Measurements from ENCODE around the gene TMEM237. TPM values are rescaled to one million over a fixed set of nuclear protein-coding genes. Genes with fewer than 3 reads are reported as not detected.

The TMEM237 gene
- total RNA-seq, 1 donor from 2014 or later = 19.8 TPM

DNA sequence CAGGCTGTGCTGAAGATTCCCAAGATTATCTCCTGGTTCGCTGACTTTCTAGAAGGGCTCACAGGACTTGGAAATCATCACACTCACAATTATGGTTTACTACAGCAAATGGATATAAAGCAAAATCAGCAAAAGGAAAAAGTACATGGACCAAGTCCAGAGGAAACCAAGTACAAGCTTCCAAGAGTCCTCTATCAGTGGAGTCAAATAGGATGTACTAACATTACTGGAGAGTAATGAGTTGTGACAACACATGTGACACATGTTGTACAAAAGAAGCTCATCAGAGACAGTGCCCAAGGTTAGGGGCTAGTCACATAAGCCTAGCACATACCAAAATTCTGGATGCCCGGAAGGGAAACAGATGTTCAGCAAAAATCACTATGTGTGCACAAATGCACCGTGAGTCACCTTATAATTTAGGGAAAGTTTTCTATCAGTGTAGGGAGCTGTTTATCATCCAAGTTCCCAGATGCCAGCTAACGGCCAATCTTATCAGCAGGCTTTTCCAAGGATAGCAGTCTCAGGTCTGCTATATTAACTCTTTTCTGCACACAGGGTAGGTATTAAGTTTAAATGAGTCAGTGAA is 9.5 kb downstream of the TMEM237 start:
- intact Hi-C loops (cut with micrococcal nuclease) = no loop called here
- Mint-ChIP-seq H3K9me3 (no peaks in the 10 kb centered on the region), H3K27me3 (ENCODE audit: low read depth) (no peaks in the 10 kb centered on the region), H3K27ac (no peak overlapping the region), H3K36me3 (ENCODE audit: low read depth) (peaks cover 67% of the 10 kb centered on the region), H3K4me1 (ENCODE audit: low read depth) (peaks cover 1% of the 10 kb centered on the region), H3K4me3 (ENCODE audit: low read depth) (no peak overlapping the region)
- DNase-seq (ENCODE audit: low spot score) = no peak

DNA sequence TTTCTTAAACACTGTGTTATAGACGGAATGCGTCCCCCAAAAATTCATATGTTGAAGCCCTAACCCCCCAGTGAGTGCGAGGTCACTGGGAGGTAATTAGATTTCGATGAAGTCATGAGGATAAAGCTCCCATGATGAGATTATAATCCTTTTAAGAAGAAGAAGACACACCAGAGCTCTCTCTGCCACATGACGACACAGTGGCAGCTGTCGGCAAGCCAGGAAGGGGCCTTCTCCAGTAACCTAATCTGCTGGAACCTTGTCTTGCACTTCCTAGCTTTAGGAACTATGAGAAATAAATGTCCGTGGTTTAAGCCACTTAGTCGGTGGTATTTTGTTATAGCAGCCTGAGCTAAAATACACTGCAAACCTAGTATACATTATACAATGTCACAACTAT is 12.3 kb downstream of the TMEM237 start:
- Mint-ChIP-seq H3K27ac (no peak overlapping the region), H3K4me1 (ENCODE audit: low read depth) (peaks cover 1% of the 10 kb centered on the region), H3K36me3 (ENCODE audit: low read depth) (peaks cover 49% of the 10 kb centered on the region), H3K27me3 (ENCODE audit: low read depth) (no peaks in the 10 kb centered on the region), H3K4me3 (ENCODE audit: low read depth) (no peak overlapping the region), H3K9me3 (no peaks in the 10 kb centered on the region)
- intact Hi-C loops (cut with micrococcal nuclease) = no loop called here
- DNase-seq (ENCODE audit: low spot score) = no peak

DNA sequence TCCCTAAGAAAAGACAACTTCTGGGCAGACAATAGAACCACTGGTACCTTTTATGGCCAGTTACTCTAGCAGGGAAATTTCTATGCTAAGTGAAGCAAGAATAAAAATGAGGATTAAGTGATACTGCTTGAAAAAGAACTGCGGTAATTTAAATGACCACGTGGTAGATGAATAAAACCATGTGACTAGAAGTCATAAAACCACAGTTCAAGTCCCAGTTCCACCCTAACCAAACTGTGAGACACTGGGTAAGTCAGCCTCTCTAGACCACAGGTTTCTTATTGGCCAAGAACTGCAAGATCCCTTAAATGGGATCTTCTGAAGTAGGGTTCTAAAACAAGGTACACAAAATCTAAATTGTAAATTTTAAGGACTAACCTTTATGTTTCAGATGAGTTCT is 12.7 kb downstream of the TMEM237 start:
- Mint-ChIP-seq H3K36me3 (ENCODE audit: low read depth) (peaks cover 46% of the 10 kb centered on the region), H3K9me3 (no peaks in the 10 kb centered on the region), H3K27ac (no peak overlapping the region), H3K4me1 (ENCODE audit: low read depth) (peaks cover 1% of the 10 kb centered on the region), H3K4me3 (ENCODE audit: low read depth) (no peak overlapping the region), H3K27me3 (ENCODE audit: low read depth) (no peaks in the 10 kb centered on the region)
- intact Hi-C loops (cut with micrococcal nuclease) = no loop called here
- DNase-seq (ENCODE audit: low spot score) = no peak

DNA sequence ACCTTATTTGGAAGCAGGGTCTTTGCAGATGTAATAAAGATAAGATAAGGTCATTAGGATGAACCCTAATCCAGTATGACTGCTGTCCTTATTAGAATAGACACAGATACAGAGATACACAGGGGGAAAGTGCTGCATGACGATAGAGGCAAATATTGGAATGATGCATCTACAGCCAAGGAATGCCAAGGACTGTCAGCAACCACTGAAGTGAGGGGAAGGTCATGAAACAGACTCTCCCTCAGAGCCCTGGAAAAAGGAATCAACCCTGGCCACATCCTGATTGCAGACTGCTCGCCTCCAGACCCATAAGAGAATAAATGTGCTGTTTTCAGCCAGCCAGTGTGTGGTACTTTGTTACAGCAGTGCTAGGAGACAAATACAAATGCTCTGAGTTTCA is 14.8 kb downstream of the TMEM237 start:
- intact Hi-C loops (cut with micrococcal nuclease) = no loop called here
- no peak for DNase-seq (ENCODE audit: low spot score)

DNA sequence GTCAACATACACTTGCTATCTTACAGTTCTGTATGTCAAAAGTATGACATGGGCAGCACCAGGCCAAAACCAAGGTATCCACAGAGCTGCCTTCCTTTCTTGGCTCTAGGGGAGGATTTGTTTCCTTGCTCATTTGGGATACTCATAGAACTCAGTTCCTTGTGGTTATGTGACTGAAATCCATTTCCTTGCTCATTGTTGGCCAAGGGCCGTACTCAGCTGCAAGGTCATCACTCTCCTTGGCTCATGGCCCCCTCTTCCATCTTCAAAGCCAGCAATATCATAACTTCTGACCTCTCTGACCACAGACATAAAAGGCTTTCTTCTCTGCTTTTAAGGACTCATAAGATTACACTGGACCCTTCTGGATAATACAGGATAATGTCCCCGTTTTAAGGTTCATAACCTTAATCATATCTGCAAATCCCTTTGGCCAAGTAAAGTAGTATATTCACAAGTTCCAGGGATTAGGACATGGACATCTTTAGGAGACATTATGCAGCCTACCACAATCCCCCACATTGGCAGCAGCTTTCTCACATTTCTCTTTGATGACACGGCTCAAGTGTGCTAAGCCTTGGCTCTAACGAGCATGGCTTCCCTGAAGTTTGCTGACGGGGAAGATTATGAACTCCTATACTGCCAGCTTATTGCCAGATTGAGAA is 20.9 kb downstream of the TMEM237 start:
- intact Hi-C loops (cut with micrococcal nuclease) = no loop called here
- DNase-seq (ENCODE audit: low spot score) = no peak
- Mint-ChIP-seq H3K4me1 (ENCODE audit: low read depth) (no peaks in the 10 kb centered on the region), H3K4me3 (ENCODE audit: low read depth) (no peak overlapping the region), H3K27me3 (ENCODE audit: low read depth) (no peaks in the 10 kb centered on the region), H3K27ac (no peak overlapping the region), H3K36me3 (ENCODE audit: low read depth) (peaks cover 6% of the 10 kb centered on the region), H3K9me3 (no peaks in the 10 kb centered on the region)

More for the DNA sequence above, 14.8 kb downstream of the TMEM237 start:
- H3K36me3 Mint-ChIP-seq (ENCODE audit: low read depth) = peaks cover 35% of the 10 kb centered on the region
- no peaks in the 10 kb centered on the region for H3K27me3 Mint-ChIP-seq (ENCODE audit: low read depth)
- H3K9me3 Mint-ChIP-seq = no peaks in the 10 kb centered on the region
- no peak overlapping the region for H3K27ac Mint-ChIP-seq
- peaks cover 1% of the 10 kb centered on the region for H3K4me1 Mint-ChIP-seq (ENCODE audit: low read depth)
- H3K4me3 Mint-ChIP-seq (ENCODE audit: low read depth) = no peak overlapping the region

DNA sequence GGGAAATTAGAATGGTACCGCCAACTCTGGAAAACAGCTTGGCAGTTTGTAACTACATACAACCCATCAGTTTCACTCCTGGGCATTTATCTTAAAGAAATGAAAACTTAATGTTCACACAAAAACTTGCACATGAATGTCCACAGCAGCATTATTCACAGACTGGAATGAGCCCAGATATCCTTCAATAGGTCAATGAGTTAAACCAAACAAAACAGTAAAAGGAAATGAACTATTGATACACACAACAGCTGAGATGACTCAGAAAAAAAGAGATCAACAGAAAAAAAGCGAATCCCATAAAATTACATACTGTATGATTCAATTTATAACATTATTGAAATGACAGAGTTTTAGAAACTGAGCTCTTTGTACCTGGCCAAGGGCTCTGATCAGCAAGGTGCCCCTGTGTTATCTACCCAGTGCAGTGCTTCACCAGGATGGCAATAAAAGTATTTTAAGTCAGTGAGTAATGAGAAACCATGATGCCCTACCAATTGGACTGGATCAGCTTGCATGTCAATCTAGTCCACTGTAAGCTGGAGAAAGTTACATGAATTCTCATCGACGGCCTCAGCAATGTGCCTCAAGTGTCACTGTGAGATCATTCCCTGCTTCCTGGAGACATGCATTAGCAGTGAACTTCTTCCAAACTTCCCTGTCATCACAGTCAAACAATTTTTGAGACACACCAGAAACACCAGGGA is 21.9 kb downstream of the TMEM237 start:
- no peak for DNase-seq (ENCODE audit: low spot score)
- H3K4me1 Mint-ChIP-seq (ENCODE audit: low read depth) = no peaks in the 10 kb centered on the region
- no peaks in the 10 kb centered on the region for H3K27me3 Mint-ChIP-seq (ENCODE audit: low read depth)

DNA sequence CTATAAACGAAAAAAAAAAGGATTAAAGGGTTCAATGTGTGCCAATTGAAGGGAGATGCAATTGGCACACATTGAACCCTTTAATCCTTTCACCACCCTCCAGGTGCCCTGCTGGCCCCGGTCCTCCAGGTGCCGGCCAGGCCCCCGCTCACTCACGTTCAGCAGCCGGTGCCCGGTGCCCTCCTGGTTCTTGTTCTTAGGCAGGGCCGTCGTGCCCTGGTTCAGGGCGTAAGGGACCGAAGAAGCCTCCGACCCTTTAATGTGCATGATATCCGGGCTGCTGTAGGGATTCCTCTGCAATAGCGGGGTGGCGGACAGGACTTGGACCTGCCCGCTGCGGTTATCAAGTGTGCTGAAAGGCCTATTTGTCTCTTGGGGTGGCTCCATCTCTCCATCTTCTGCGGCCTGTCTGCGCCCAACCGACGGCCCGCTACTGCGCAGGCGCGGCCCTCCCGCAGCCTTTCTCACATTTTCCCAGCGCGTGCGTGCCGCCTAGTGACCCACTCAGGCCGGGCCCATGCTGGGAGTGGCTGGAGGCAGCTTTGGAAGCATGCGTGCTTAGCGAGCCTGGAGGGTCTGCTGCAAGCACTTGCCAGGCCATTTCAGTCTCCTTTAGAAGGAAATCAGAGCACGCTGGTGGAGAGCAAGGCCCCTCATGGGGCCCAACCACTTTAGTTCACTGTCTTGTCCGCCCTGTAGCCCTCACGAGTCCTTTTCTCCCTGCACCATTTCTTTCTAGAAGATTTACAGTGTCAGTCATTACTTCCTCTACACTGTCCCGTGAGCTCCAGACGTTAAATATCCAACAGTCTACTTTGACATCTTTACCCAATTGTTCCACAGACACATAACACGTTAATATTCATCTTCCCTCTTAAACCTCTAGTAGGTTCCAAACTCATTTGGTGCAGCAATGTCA is 24.3 kb downstream of the TMEM237 start:
- DNase-seq (ENCODE audit: low spot score) = no peak

More for the DNA sequence above, 21.9 kb downstream of the TMEM237 start:
- Mint-ChIP-seq H3K27ac (no peak overlapping the region), H3K4me3 (ENCODE audit: low read depth) (no peak overlapping the region), H3K36me3 (ENCODE audit: low read depth) (peaks cover 4% of the 10 kb centered on the region), H3K9me3 (no peaks in the 10 kb centered on the region)
- intact Hi-C loops (cut with micrococcal nuclease) = no loop called here

DNA sequence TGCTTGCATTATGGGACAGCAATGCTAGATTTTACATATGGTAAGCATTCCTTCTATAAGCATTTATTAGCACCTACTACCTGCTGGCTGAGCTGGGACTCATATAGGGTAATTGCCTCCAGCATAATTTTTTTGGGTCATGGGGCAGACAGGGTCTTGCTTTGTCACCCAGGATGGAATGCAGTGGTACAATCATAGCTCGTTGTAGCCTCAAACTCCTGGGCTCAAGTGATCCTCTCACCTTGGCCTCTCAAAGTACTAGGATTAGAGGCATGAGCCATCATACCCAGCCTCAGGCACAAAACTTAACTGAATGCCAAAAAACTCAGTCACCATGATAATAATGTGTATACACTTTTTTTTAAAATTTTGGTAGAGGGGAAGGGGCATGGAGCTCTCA is 35.3 kb downstream of the TMEM237 start:
- intact Hi-C loops (cut with micrococcal nuclease) = no loop called here
- Mint-ChIP-seq H3K4me1 (ENCODE audit: low read depth) (no peaks in the 10 kb centered on the region), H3K36me3 (ENCODE audit: low read depth) (no peaks in the 10 kb centered on the region), H3K27ac (no peak overlapping the region), H3K4me3 (ENCODE audit: low read depth) (no peak overlapping the region), H3K27me3 (ENCODE audit: low read depth) (peaks cover 27% of the 10 kb centered on the region), H3K9me3 (peaks cover 12% of the 10 kb centered on the region)
- no peak for DNase-seq (ENCODE audit: low spot score)

More for the DNA sequence above, 24.3 kb downstream of the TMEM237 start:
- Mint-ChIP-seq H3K27me3 (ENCODE audit: low read depth) (peaks cover 15% of the 10 kb centered on the region), H3K4me1 (ENCODE audit: low read depth) (no peaks in the 10 kb centered on the region), H3K9me3 (no peaks in the 10 kb centered on the region), H3K27ac (no peak overlapping the region), H3K36me3 (ENCODE audit: low read depth) (no peaks in the 10 kb centered on the region), H3K4me3 (ENCODE audit: low read depth) (no peak overlapping the region)
- intact Hi-C loops (cut with micrococcal nuclease) = no loop called here

DNA sequence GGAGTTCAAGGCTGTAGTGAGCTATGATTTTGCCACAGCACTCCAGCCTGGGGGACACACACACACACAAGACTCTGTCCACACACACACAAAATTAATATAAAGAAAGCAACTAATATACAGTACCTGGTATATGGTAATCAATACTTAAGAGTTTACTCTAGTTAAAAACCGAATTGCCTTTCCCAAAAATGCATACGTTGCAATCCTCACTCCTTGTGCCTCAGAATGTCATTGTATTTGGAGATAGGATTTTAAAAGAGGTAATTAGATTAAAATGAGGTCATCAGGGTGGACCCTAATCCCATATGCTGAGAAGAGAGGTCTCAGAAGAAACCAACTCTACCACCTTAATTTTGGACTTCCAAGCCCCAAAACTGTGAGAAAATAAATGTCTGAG is 35.7 kb downstream of the TMEM237 start:
- no peak for DNase-seq (ENCODE audit: low spot score)
- no peaks in the 10 kb centered on the region for H3K36me3 Mint-ChIP-seq (ENCODE audit: low read depth)
- intact Hi-C loops (cut with micrococcal nuclease) = no loop called here
- H3K9me3 Mint-ChIP-seq = peaks cover 12% of the 10 kb centered on the region
- no peaks in the 10 kb centered on the region for H3K4me1 Mint-ChIP-seq (ENCODE audit: low read depth)
- H3K4me3 Mint-ChIP-seq (ENCODE audit: low read depth) = no peak overlapping the region
- H3K27me3 Mint-ChIP-seq (ENCODE audit: low read depth) = peaks cover 29% of the 10 kb centered on the region
- H3K27ac Mint-ChIP-seq = no peak overlapping the region

DNA sequence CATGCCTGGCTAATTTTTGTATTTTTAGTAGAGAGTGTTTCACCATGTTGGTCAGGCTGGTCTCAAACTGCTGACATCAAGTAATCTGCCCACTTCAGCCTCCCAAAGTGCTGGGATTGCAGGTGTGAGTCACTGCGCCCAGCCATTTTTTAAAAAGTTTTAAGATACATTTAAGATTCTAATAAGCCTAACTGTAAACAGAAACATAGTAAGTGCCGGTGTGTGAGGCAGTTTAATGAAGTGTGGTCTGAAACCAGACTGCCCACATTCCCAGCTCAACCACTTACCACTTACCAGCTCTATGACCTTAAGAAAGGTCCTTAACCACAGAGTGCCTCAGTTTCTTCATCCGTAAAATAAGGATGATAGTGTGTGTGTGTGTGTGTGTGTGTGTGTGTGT is 42.4 kb downstream of the TMEM237 start:
- intact Hi-C loops (cut with micrococcal nuclease) = no loop called here
- peaks cover 18% of the 10 kb centered on the region for H3K27me3 Mint-ChIP-seq (ENCODE audit: low read depth)
- no peak overlapping the region for H3K4me3 Mint-ChIP-seq (ENCODE audit: low read depth)
- DNase-seq (ENCODE audit: low spot score) = no peak
- no peaks in the 10 kb centered on the region for H3K36me3 Mint-ChIP-seq (ENCODE audit: low read depth)
- H3K4me1 Mint-ChIP-seq (ENCODE audit: low read depth) = no peaks in the 10 kb centered on the region
- H3K9me3 Mint-ChIP-seq = peaks cover 6% of the 10 kb centered on the region
- no peak overlapping the region for H3K27ac Mint-ChIP-seq

DNA sequence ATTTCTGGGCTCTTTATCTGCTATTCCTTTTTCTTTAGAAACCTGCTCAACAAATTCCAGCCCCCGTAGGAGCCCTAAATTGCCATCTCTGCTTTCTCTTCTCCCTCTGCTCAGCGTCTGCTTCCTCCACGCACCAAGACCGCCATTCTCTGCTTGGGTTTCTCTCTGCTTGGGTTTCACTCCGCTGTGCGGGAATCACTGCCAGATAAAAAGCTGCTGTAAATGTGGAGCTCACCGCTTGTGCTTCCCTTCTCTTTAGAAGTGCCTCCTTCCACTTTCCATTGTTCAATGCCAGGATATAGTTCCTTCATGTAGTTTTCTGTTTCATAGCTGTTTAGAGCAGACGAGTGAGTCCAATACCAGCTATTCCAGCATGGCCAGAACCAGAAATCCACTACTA is 45.9 kb downstream of the TMEM237 start:
- intact Hi-C loops (cut with micrococcal nuclease) = no loop called here
- H3K9me3 Mint-ChIP-seq = peaks cover 6% of the 10 kb centered on the region
- H3K36me3 Mint-ChIP-seq (ENCODE audit: low read depth) = no peaks in the 10 kb centered on the region
- H3K27me3 Mint-ChIP-seq (ENCODE audit: low read depth) = peaks cover 5% of the 10 kb centered on the region
- no peak overlapping the region for H3K27ac Mint-ChIP-seq
- no peak for DNase-seq (ENCODE audit: low spot score)
- no peak overlapping the region for H3K4me3 Mint-ChIP-seq (ENCODE audit: low read depth)
- no peaks in the 10 kb centered on the region for H3K4me1 Mint-ChIP-seq (ENCODE audit: low read depth)

DNA sequence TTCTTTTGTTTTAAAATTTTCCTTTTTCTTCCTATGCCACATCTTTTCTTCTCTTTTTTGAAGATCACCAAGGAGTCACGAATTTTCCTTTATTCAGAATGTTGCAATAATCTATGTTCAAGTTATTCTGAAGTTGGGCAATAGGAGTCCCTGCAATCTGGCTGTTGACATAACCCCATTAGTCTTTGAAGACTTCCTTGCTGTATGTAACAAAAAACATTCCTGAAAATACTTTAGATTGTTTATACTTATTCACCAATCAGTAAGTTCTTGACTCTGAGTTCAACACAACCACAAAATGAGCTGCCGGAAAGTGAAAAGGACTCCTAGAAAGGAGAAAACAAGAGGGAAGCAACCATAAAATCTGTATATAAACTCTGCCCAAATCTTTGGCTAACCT is 62.8 kb downstream of the TMEM237 start:
- H3K4me1 Mint-ChIP-seq (ENCODE audit: low read depth) = no peaks in the 10 kb centered on the region
- intact Hi-C loops (cut with micrococcal nuclease) = no loop called here

More for the DNA sequence above, 62.8 kb downstream of the TMEM237 start:
- Mint-ChIP-seq H3K36me3 (ENCODE audit: low read depth) (no peaks in the 10 kb centered on the region), H3K9me3 (no peaks in the 10 kb centered on the region), H3K27ac (no peak overlapping the region), H3K27me3 (ENCODE audit: low read depth) (peaks cover 20% of the 10 kb centered on the region), H3K4me3 (ENCODE audit: low read depth) (no peak overlapping the region)
- DNase-seq (ENCODE audit: low spot score) = no peak

Data from activated T-helper 2 cell treated with anti-CD3 and anti-CD28 coated beads, Interferon-gamma antibody, Interleukin-2, Interleukin-4, amounts not matched to agents 10 μg/mL and 5 μg/mL and 100 μg/mL, durations not matched to agents 14 hours and 24 hours and 36 hours (primary cell).